ENCODE results near the gene CLK2. TPM values are rescaled to one million over a fixed set of nuclear protein-coding genes. Genes with fewer than 3 reads are reported as not detected.

CLK2 gene
- total RNA-seq, 1 experiment from 2014 or later, result 43.9 TPM

- CTCF ChIA-PET, result no interaction called here
- H3K27ac ChIP-seq, result no peak overlapping the region
These were observed 46.9 kb upstream of the CLK2 start for GRCh38 chr1:155320252-155320651.

DNA sequence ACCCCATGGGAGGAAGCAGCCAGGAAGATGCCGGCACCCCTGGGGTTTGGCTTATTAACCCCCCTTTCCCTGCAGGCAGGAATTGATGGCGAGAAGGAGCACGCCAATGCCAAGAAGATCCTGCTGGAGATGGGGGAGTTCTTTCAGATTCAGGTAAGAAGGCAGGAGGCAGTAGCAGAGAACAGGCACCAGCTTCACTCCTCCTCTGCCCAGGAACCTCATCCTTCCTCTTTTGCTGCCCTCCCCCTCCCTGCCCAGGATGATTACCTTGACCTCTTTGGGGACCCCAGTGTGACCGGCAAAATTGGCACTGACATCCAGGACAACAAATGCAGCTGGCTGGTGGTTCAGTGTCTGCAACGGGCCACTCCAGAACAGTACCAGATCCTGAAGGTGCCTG is 46.2 kb upstream of the CLK2 start:
- Histone ChIP-seq H3K4me3 (no peak overlapping the region), H3K4me1 (replicated peaks; ENCODE audit: insufficient read depth) (peaks cover 9% of the 10 kb centered on the region; the same call in 1 of the 2 replicates), H3K27ac (no peak overlapping the region), H3K79me2 (ENCODE audit: low read depth) (peaks cover under 1% of the 10 kb centered on the region; the same call in 1 of the 2 replicates), H3K27me3 (ENCODE audit: insufficient read depth, low read depth) (no peaks in the 10 kb centered on the region), H3K9me2 (ENCODE audit: insufficient read depth) (no peaks in the 10 kb centered on the region), H2AFZ (no peak overlapping the region), H3K9me3 (ENCODE audit: insufficient read depth, low read depth) (no peaks in the 10 kb centered on the region; the same call in 1 of the 2 replicates), H3K4me2 (no peak overlapping the region), H4K20me1 (ENCODE audit: insufficient read depth) (peaks cover 4% of the 10 kb centered on the region), H3K36me3 (ENCODE audit: low read depth) (0 out of 2 replicates have a peak, but pooled peaks cover 6% of the 10 kb centered on the region), H3F3A (ENCODE audit: insufficient read depth, low read depth) (peaks cover 57% of the 10 kb centered on the region)
- DNase-seq, result no peak
- BruUV-seq (replicated peaks), result no TSS peak
- POLR2A ChIA-PET (ENCODE audit: unreplicated experiment), result no interaction called here
- CTCF ChIA-PET, result no interaction called here
- intact Hi-C loops (cut with micrococcal nuclease; ENCODE audit: unreplicated experiment), result no loop called here
- TF ChIP-seq CTCF (conservative IDR thresholded peaks at IDR 0.05) (no peak), EZH2 (IDR thresholded peaks at IDR 0.05; ENCODE audit: low read depth) (no peak)

More at GRCh38 chr1:155320252-155320651, 46.9 kb upstream of the CLK2 start:
- DNase-seq, result no peak
- BruUV-seq (replicated peaks), result no TSS peak
- no peak overlapping the region for H3K4me3 ChIP-seq
- H2AFZ ChIP-seq, result no peak overlapping the region
- H3K9me3 ChIP-seq (ENCODE audit: insufficient read depth, low read depth), result no peaks in the 10 kb centered on the region; the same call in 1 of the 2 replicates
- H3K36me3 ChIP-seq (ENCODE audit: low read depth), result 0 out of 2 replicates have a peak, but pooled peaks cover 6% of the 10 kb centered on the region
- H3K4me1 ChIP-seq (replicated peaks; ENCODE audit: insufficient read depth), result peaks cover 9% of the 10 kb centered on the region; the same call in 1 of the 2 replicates
- 0 out of 2 replicates have a peak, but pooled peaks cover 4% of the 10 kb centered on the region for H3K79me2 ChIP-seq (ENCODE audit: low read depth)
- POLR2A ChIA-PET (ENCODE audit: unreplicated experiment), result no interaction called here
- no peaks in the 10 kb centered on the region for H3K27me3 ChIP-seq (ENCODE audit: insufficient read depth, low read depth)
- no peak overlapping the region for H3K4me2 ChIP-seq
- H3F3A ChIP-seq (ENCODE audit: insufficient read depth, low read depth), result peaks cover 53% of the 10 kb centered on the region
- TF ChIP-seq EZH2 (IDR thresholded peaks at IDR 0.05; ENCODE audit: low read depth) (no peak), CTCF (conservative IDR thresholded peaks at IDR 0.05) (no peak)
- no peaks in the 10 kb centered on the region; the same call in none of the 2 replicates for H4K20me1 ChIP-seq (ENCODE audit: insufficient read depth)
- H3K9me2 ChIP-seq (ENCODE audit: insufficient read depth), result no peaks in the 10 kb centered on the region
- intact Hi-C loops (cut with micrococcal nuclease; ENCODE audit: unreplicated experiment), result loop anchor here (5.0 kb wide), 3 partner anchors 58 to 348 kb away; partner anchors contain the start of genes CKS1B, SCAMP3 and SHC1

GRCh38 chr1:155318082-155318481 is 44.8 kb upstream of the CLK2 start:
- intact Hi-C loops (cut with micrococcal nuclease; ENCODE audit: unreplicated experiment), result no loop called here
- no peak for DNase-seq
- Histone ChIP-seq H3K9me3 (ENCODE audit: insufficient read depth, low read depth) (no peaks in the 10 kb centered on the region; the same call in 1 of the 2 replicates), H3K4me1 (replicated peaks; ENCODE audit: insufficient read depth) (peaks cover 9% of the 10 kb centered on the region; the same call in 1 of the 2 replicates), H3K27ac (no peak overlapping the region), H3K79me2 (ENCODE audit: low read depth) (peaks cover 3% of the 10 kb centered on the region), H4K20me1 (ENCODE audit: insufficient read depth) (peaks cover 4% of the 10 kb centered on the region), H2AFZ (no peak overlapping the region), H3K4me3 (no peak overlapping the region), H3K36me3 (ENCODE audit: low read depth) (peaks cover 10% of the 10 kb centered on the region; the same call in 1 of the 2 replicates), H3K27me3 (ENCODE audit: insufficient read depth, low read depth) (no peaks in the 10 kb centered on the region), H3F3A (ENCODE audit: insufficient read depth, low read depth) (peaks cover 58% of the 10 kb centered on the region), H3K9me2 (ENCODE audit: insufficient read depth) (no peaks in the 10 kb centered on the region), H3K4me2 (no peak overlapping the region)
- CTCF ChIA-PET, result no interaction called here
- POLR2A ChIA-PET (ENCODE audit: unreplicated experiment), result interaction anchor here (0.7 kb wide), 2 partner anchors 67 to 77 kb away, joined by 3 to 4 read pairs; a partner anchor contains a TSS
- no TSS peak for BruUV-seq (replicated peaks)
- TF ChIP-seq EZH2 (IDR thresholded peaks at IDR 0.05; ENCODE audit: low read depth) (no peak), CTCF (conservative IDR thresholded peaks at IDR 0.05) (no peak)
